HG03066 (cell line): ENCODE results near the gene UBR7.

Experiments used
- ATAC-seq: cut with Tn5 transposase; IDR thresholded peaks from one replicate; pipeline ENCODE4 v1.9.1; 2021; ENCODE audit warnings: low read depth; ENCODE audit not compliant: unreplicated experiment

Gene UBR7

GRCh38 chr14:93245764-93246420 is 38.8 kb downstream of the UBR7 start:
- ATAC-seq, result no peak

GRCh38 chr14:93246534-93246933 is 39.5 kb downstream of the UBR7 start:
- ATAC-seq, result no peak

GRCh38 chr14:93249128-93249831 is 42.2 kb downstream of the UBR7 start:
- no peak for ATAC-seq

- no peak for ATAC-seq
Observed at GRCh38 chr14:93262446-93262845, 55.4 kb downstream of the UBR7 start.

DNA sequence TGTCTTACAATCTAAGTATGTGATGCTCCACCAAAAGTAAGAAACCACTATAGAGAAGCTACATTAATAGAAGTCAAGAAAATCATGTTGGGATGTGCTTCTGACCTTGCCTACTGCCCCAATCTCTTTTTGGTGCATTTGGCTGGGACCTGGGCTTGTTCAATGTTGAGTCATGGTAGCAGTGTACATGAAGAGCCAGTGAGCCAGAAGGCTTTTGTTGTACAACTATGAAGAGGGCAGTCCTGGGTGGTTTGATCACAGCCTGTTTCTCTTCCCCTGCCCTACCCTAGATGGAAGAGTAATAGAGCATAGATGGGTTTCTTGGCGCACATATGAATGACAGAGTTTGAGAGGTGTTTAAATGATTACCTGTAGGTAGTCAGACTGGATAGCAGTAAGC is 56.4 kb downstream of the UBR7 start:
- ATAC-seq, result no peak

- no peak for ATAC-seq
Observed at GRCh38 chr14:93266127-93266526, 59.1 kb downstream of the UBR7 start.

DNA sequence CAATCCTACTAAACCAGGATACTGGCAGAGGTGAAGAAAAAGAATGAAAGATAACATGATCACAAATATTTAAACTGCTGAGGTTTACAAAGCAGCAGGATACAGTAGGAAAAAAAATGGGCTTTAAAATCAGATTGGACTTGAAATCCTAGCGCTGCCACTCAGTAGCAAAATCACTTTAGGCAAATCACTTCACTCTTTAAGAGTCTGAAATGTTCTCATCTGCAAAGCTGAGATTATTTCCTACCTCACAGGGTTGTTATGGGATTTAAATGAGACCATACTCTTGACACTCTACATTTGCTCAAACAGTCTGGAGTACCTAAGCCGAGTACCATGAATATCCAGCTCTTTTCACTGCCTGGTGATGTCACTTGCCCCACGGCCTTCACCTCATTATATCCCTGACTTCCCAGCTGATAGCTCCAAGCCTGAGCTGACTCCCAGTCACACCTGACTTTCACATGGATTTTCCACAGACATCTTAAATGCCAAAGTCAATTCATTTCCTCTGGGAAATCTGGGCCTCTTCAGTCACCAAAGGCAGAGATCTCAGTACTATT is 60.2 kb downstream of the UBR7 start:
- no peak for ATAC-seq

DNA sequence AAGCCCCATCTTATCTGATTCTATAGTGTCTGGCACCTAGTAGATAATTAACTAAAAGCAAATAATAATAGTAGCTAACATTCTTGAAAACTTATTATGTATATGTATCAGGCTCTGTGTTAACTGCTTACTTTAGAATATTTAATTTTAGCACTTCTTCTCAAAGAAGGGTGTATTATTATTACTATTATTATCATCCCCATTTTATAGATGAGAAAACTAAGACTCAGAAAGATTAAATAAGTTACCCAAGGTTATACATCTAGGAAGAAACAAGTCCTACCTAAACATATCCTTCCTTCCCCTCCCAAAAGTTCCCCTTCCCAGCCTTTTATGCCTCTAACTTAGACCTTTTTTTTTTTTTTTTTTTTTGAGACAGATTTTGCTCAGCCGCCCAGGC is 61.4 kb downstream of the UBR7 start:
- no peak for ATAC-seq

GRCh38 chr14:93269341-93270068 is 62.4 kb downstream of the UBR7 start:
- no peak for ATAC-seq

GRCh38 chr14:93271111-93271510 is 64.1 kb downstream of the UBR7 start:
- ATAC-seq, result no peak

DNA sequence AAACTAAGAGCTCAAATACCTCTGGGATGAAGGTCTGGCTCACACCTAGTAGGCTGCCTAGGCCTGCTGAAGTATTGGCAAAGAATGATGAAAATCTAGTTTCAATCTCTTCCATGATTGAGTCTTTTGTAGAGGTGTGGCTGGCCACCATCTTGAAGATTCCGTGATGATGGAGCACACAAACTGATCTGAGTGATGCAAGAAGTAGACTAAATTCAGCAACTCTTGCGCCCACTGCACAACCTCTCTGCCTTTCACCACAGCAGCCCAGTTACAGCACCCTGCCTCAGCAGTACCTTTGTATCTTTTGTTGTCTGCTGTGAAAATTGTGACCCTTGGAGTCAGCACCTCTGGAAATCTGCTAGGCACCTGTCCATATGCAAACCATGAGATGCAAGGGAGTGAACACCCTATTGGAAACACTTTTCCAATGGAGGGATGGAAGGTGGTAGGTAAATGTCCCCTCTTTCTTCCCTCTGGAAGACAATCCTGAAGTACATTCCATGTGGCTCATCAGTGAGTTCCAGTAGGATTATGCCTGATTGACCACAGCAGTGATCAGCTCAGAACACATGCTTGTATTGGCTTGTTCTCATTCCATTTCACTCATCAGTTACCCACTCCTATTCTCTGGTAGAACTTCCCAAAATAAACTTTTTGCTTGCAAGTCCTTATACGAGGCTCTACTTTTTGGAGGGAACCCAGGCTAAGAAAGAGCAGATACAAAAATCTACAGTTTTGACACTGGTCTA is 67.2 kb downstream of the UBR7 start:
- no peak for ATAC-seq

- no peak for ATAC-seq
Observed at GRCh38 chr14:93276031-93276716, 69.1 kb downstream of the UBR7 start.
